Subcutaneous adipose tissue (tissue), 4 donors: ENCODE data around the gene FUT3. TPM values are rescaled to one million over a fixed set of nuclear protein-coding genes. Genes with fewer than 3 reads are reported as not detected.

ENCODE experiments used
- total RNA-seq, 4 donors: library from RNA; depleted of rRNA; stranded (reverse); fragments of >200 nt; gene quantifications; one replicate each; pipeline ENCODE4 v1.1.0, GENCODE V29; 2016
- TF ChIP-seq, protein P1 (sequence below): fragments of 450-650 bp; IDR thresholded peaks from one replicate; pipeline ENCODE4 v1.5.1; 2016; ENCODE audit warnings: low read depth, mild to moderate bottlenecking, control low read depth, antibody characterized with exemption, moderate library complexity

Gene FUT3
- total RNA-seq, 4 donors from 2014 or later = not detected

DNA sequence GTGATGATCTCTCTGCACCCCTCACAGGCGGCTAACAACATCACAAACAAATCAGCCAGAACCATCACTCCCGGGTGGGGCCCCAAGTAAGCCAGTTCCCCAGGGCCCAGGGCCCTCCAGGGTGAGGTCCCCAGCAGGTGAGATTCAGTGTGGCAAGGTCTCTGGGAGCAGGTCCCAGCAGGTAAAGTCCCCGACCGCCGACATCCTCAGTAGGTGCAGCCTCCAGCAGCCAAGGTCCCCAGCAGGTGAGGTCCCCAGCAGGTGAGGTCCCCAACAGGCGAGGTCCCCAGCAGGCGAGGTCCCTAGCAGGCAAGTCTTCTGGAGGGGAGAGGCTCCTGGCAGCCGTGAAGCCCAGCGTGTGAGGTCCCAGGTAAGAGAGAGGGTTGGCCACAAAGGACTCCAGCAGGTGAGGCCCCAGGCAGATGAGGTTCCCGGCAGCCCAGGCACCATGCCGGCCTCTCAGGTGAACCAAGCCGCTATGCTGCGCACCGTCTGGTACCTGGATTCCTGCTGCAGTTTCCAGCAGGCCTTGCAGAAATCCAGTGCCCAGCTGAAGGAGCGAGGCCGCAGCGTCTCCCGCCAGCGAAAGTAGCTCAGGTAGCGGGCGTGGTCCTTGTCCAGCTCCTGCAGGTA lies 7.8 kb downstream of the FUT3 start:
- TF ChIP-seq, protein P1, sequence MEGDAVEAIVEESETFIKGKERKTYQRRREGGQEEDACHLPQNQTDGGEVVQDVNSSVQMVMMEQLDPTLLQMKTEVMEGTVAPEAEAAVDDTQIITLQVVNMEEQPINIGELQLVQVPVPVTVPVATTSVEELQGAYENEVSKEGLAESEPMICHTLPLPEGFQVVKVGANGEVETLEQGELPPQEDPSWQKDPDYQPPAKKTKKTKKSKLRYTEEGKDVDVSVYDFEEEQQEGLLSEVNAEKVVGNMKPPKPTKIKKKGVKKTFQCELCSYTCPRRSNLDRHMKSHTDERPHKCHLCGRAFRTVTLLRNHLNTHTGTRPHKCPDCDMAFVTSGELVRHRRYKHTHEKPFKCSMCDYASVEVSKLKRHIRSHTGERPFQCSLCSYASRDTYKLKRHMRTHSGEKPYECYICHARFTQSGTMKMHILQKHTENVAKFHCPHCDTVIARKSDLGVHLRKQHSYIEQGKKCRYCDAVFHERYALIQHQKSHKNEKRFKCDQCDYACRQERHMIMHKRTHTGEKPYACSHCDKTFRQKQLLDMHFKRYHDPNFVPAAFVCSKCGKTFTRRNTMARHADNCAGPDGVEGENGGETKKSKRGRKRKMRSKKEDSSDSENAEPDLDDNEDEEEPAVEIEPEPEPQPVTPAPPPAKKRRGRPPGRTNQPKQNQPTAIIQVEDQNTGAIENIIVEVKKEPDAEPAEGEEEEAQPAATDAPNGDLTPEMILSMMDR = no peak

DNA sequence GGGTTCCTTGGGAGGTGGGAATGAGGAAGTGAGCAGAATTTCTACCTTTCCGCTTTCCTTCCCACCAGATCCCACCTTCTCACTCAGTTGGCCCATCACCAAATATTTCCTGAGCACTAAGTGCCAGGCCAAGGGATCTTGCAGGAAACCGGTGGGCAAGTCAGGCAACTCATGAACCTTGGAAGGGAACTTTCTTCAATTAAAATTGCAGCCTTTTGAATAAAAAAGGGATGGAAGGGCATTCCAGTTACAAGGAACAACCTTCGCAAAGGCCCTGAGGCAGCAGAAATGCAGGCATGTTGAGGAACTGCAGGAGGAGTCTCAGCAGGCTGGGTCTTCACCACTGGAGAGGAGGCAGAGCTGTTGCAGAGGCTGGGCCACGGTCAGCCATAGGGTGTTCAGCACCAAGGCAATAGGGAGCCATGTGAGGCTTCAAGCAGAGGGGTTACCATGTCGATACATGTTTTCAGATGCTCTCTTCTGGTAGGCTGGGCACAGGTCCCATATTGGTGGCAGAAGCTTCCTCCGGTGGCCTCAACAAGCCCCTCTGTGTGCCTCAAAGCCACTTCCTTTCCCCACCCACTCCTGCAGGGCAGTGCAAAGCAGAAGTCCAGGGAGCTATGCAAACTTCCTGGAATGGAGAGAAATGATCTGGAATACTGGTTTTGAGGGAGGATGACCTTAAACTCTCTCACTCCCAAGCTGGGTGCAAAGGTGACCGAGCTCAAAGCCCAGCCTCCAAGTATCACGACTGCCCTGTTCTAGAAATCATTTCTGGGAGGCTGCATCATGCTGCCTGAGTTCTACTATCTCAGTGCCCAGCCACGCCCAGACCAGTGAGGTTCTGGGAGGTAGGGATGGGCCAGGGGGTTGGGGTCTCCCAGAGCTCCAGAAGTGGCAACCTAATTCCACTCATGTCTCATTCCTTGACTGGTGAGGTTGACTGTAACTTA lies 11.9 kb downstream of the FUT3 start, which contains the start of gene FUT6:
Gene FUT6 (minus strand): TSS at position 638 of the 953 bp plus-strand sequence. CDS start 7,135 bp downstream, outside the sequence.
- TF ChIP-seq, protein P1 = no peak

DNA sequence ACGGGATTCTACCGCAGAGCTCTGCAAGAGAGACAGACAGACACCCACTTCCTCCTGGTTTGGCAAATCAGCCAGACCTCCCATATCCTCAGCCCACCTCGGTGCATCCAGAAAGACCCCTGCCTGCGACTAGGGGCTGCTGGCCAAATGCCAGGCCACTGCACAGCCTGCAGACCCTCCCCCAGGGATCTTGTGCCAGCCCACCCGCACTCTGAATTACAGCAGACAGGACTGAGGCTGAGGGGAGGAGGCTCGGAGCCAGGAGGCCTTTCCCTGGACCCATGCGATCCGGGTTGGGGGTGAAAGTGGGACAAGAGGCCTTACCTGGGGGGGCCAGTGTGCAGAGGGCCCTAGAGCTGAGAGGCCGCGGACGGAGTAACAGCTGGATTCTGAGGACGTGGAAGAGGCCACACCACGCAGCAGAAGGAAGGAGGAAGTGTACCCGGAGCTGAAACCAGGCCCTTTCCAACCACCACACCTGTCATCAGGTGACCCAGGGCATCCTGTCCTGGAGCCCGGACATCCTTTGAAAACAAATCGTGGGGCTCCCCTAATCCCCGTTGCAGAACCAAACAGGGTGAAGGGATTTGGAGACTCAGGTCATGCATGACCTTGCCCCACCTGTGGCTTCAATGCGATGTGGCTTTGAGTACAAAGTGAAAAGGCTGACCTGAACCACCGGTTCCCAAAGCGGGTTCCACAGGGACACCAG lies 12.7 kb downstream of the FUT3 start:
- TF ChIP-seq, protein P1 = no peak

DNA sequence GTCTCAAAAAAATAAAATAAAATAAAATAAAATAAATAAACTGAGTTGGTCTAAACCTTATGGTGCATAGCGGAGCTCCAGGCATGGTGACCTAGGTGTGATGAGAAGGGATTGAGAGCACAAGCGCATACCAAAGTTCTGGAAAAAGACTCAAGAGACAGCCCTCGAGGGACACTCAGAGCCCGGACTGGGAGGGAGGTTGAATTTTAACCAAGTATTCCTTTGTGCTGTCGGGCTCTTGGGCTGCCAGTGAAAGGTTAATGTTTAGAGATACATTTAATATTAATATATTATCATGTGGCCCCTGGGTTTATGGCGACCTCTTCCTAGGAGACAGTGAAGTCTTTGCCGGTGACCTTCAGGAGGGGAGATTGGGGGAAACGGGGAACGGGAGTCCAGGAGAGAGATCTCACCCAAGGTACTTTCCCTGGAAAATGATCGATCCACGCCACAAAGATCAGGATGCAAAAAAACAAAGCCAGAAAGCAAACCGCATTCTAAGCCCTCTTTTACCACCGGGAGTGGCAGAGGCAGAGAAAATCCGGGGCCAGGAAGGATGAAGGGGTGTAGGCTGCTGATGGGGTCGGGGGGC lies 13.4 kb downstream of the FUT3 start:
- TF ChIP-seq, protein P1 = no peak

DNA sequence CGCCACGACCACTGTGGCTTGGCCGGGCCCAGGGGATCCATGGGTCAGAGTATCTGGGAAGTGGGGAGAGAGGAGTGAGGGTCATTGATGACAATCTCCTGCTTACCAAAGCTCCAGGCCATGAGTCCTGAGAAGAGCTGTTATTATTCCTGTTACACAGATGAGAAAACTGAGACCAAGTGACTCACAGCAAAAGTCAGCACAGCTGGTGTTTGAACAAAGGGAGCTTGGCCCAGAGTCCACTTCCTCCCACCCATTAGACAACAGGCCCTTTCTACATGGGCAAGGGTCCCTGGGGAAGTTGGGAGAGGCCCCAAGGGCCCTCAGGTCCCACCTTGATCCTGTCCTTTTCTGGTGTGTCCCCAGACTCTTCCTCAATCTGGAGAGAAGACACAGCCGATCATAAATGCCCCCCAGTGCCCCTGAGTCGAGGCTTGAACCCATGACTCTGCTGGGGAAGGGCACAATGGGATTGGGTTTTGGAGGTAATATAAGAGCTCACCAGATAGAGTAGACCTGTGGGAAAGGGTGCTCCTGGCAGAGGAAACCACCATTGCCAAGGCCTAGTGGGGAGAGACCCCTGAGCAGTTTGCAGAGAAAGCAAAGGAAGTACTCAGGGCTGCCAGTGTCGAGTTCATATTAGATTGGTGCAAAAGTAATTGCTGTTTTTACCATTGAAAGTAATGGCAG lies 18.6 kb downstream of the FUT3 start:
- TF ChIP-seq, protein P1 = no peak

DNA sequence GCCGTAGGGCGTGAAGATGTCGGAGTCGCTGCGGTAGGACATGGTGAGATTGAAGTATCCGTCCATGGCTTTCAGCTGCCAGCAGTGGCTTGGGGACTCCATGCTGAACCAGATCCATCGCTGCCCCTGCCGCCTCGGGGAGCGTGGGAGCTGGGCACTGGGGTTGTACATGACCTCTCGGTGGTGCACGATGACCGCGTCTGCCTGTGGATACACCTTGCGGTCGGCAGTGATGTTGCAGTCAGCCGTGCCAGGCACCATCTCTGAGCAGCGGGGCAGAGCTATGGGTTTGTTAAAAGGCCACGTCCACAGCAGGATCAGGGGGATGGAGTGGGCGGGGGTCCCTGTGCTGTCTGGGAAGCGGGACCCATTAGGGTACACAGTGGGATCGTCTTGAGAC lies 19.2 kb downstream of the FUT3 start:
- TF ChIP-seq, protein P1 = no peak
